HEK293 (cell line): ENCODE measurements around the gene PDK4.

ENCODE experiments used
- CTCF ChIA-PET: fragments of 350-600 bp; formaldehyde crosslinking; extraction: SDS; loops from one replicate; lab custom pipeline; 2021; ENCODE audit warnings: antibody characterized with exemption; lab: Yijun Ruan, JAX
- POLR2A ChIA-PET: fragments of 300-600 bp; formaldehyde crosslinking; extraction: SDS; loops from one replicate; lab custom pipeline; 2020; ENCODE audit warnings: antibody characterized with exemption, inconsistent platforms; lab: Yijun Ruan, JAX
- H3K27ac ChIP-seq: fragments of 200-500 bp; sonication (Bioruptor generic); 2 replicates; pipeline ENCODE4 v1.5.1; 2014; ENCODE audit warnings: low read depth, low read length, control low read depth, inconsistent platforms; ENCODE audit errors: extremely low read depth
- H3K36me3 ChIP-seq, 2 experiments: fragments of 200-500 bp in 1 of 2; sonication (Bioruptor generic) in 1 of 2; 1 replicate in 1 of 2; 2 replicates in 1 of 2; pipeline ENCODE4 v1.5.1; 2014 to 2017; ENCODE audit warnings: inconsistent platforms in 2 of 2, low read length in 2 of 2; ENCODE audit not compliant: control insufficient read depth in 2 of 2, insufficient read depth in 1 of 2
- H3K4me1 ChIP-seq: fragments of 200-500 bp; sonication (Bioruptor generic); 2 replicates; pipeline ENCODE4 v1.5.1; 2014; ENCODE audit warnings: mild to moderate bottlenecking, low read length, inconsistent platforms; ENCODE audit not compliant: control insufficient read depth, insufficient read depth
- H3K4me3 ChIP-seq: 2 replicates; pipeline ENCODE4 v1.5.1; 2011; ENCODE audit warnings: low read depth, mild to moderate bottlenecking, control low read depth, low read length, moderate library complexity
- H3K9me3 ChIP-seq: fragments of 200-500 bp; sonication (Bioruptor generic); 2 replicates; pipeline ENCODE4 v1.5.1; 2014; ENCODE audit warnings: low read depth, low read length, inconsistent platforms; ENCODE audit not compliant: control insufficient read depth, insufficient read depth
- MYNN ChIP-seq: fragments of 450-650 bp; formaldehyde crosslinking; IDR thresholded peaks from 2 replicates; pipeline ENCODE4 v1.5.1; 2016; ENCODE audit warnings: missing biosample characterization, missing genetic modification characterization, borderline replicate concordance
- OVOL3 ChIP-seq: fragments of 450-650 bp; formaldehyde crosslinking; IDR thresholded peaks from 2 replicates; pipeline ENCODE4 v1.5.1; 2016; ENCODE audit warnings: missing biosample characterization, missing genetic modification characterization
- PRDM10 ChIP-seq: fragments of 450-650 bp; formaldehyde crosslinking; IDR thresholded peaks from 2 replicates; pipeline ENCODE4 v1.5.1; 2016; ENCODE audit warnings: missing biosample characterization, missing genetic modification characterization
- REPIN1 ChIP-seq: fragments of 450-650 bp; formaldehyde crosslinking; IDR thresholded peaks from 2 replicates; pipeline ENCODE4 v1.5.1; 2017; ENCODE audit warnings: missing biosample characterization, missing genetic modification characterization, low read depth
- SCRT1 ChIP-seq: fragments of 450-650 bp; formaldehyde crosslinking; IDR thresholded peaks from 2 replicates; pipeline ENCODE4 v1.5.1; 2016; ENCODE audit warnings: missing biosample characterization, missing genetic modification characterization, borderline replicate concordance
- ZBTB11 ChIP-seq: fragments of 450-650 bp; formaldehyde crosslinking; conservative IDR thresholded peaks from 2 replicates; pipeline ENCODE4 v1.5.1; 2016; ENCODE audit warnings: low read depth, missing biosample characterization, missing genetic modification characterization
- ZBTB21 ChIP-seq: fragments of 450-650 bp; formaldehyde crosslinking; IDR thresholded peaks from 2 replicates; pipeline ENCODE4 v1.5.1; 2017; ENCODE audit warnings: missing biosample characterization, missing genetic modification characterization
- ZFP3 ChIP-seq: fragments of 450-650 bp; formaldehyde crosslinking; IDR thresholded peaks from 2 replicates; pipeline ENCODE4 v1.5.1; 2016; ENCODE audit warnings: low read depth, missing biosample characterization, missing genetic modification characterization
- ZNF133 ChIP-seq: fragments of 450-650 bp; formaldehyde crosslinking; IDR thresholded peaks from 2 replicates; pipeline ENCODE4 v1.5.1; 2016; ENCODE audit warnings: missing biosample characterization, missing genetic modification characterization
- ZNF19 ChIP-seq: fragments of 450-650 bp; formaldehyde crosslinking; IDR thresholded peaks from 2 replicates; pipeline ENCODE4; 2016; ENCODE audit warnings: missing biosample characterization, missing genetic modification characterization, low read depth
- ZNF202 ChIP-seq: fragments of 450-650 bp; formaldehyde crosslinking; IDR thresholded peaks from 2 replicates; pipeline ENCODE4 v1.5.1; 2016; ENCODE audit warnings: missing biosample characterization, missing genetic modification characterization, borderline replicate concordance
- ZNF223 ChIP-seq: fragments of 450-650 bp; formaldehyde crosslinking; IDR thresholded peaks from 2 replicates; pipeline ENCODE4 v1.5.1; 2016; ENCODE audit warnings: missing biosample characterization, missing genetic modification characterization
- ZNF416 ChIP-seq: fragments of 450-650 bp; formaldehyde crosslinking; IDR thresholded peaks from 2 replicates; pipeline ENCODE4 v1.5.1; 2016; ENCODE audit warnings: missing biosample characterization, missing genetic modification characterization
- ZNF473 ChIP-seq: fragments of 450-650 bp; formaldehyde crosslinking; IDR thresholded peaks from 2 replicates; pipeline ENCODE4 v1.5.1; 2017; ENCODE audit warnings: missing biosample characterization, missing genetic modification characterization
- ZNF48 ChIP-seq: fragments of 450-650 bp; formaldehyde crosslinking; IDR thresholded peaks from 2 replicates; pipeline ENCODE4 v1.5.1; 2016; ENCODE audit warnings: missing biosample characterization, missing genetic modification characterization
- ZNF488 ChIP-seq: fragments of 450-650 bp; formaldehyde crosslinking; IDR thresholded peaks from 2 replicates; pipeline ENCODE4 v1.5.1; 2016; ENCODE audit warnings: missing biosample characterization, missing genetic modification characterization
- ZNF518A ChIP-seq: fragments of 450-650 bp; formaldehyde crosslinking; conservative IDR thresholded peaks from 2 replicates; pipeline ENCODE4 v1.5.1; 2016; ENCODE audit warnings: low read depth, missing biosample characterization, missing genetic modification characterization
- ZNF549 ChIP-seq: fragments of 450-650 bp; IDR thresholded peaks from 2 replicates; pipeline ENCODE4 v1.5.1; 2018; ENCODE audit warnings: missing biosample characterization, missing genetic modification characterization, mild to moderate bottlenecking, inconsistent platforms, moderate library complexity
- ZNF624 ChIP-seq: fragments of 450-650 bp; formaldehyde crosslinking; IDR thresholded peaks from 2 replicates; pipeline ENCODE4 v1.5.1; 2017; ENCODE audit warnings: missing biosample characterization, missing genetic modification characterization
- ZNF677 ChIP-seq: fragments of 450-650 bp; IDR thresholded peaks from 2 replicates; pipeline ENCODE4 v1.5.0; 2018; ENCODE audit warnings: missing biosample characterization, mild to moderate bottlenecking, missing genetic modification characterization, moderate library complexity
- ZNF785 ChIP-seq: fragments of 450-650 bp; formaldehyde crosslinking; IDR thresholded peaks from 2 replicates; pipeline ENCODE4 v1.5.1; 2016; ENCODE audit warnings: missing biosample characterization, missing genetic modification characterization
- ZSCAN16 ChIP-seq: fragments of 450-650 bp; formaldehyde crosslinking; IDR thresholded peaks from 2 replicates; pipeline ENCODE4 v1.5.1; 2016; ENCODE audit warnings: missing biosample characterization, missing genetic modification characterization

PDK4 gene

GRCh38 chr7:95622859-95623258 lies 26.5 kb upstream of the PDK4 start:
- Histone ChIP-seq H3K27ac (no peak overlapping the region), H3K9me3 (no peaks in the 10 kb centered on the region), H3K4me3 (no peak overlapping the region), H3K36me3 (no peaks in the 10 kb centered on the region), H3K4me1 (no peaks in the 10 kb centered on the region)
- CTCF ChIA-PET = interaction anchor here (1.2 kb wide), 2 partner anchors 11 to 67 kb away, joined by 3 read pairs; no protein-coding TSS in a partner anchor
- POLR2A ChIA-PET = no interaction called here
- TF ChIP-seq PRDM10 (tag by site-specific recombination) (no peak), REPIN1 (tag by site-specific recombination) (no peak), MYNN (tag by site-specific recombination) (no peak), ZBTB11 (tag by site-specific recombination) (no peak), SCRT1 (no peak), ZNF488 (tag by site-specific recombination) (no peak), ZNF202 (tag by site-specific recombination) (no peak), ZNF677 (tag by site-specific recombination) (no peak), ZNF549 (no peak), ZSCAN16 (tag by site-specific recombination) (no peak), ZNF473 (tag by site-specific recombination) (no peak), ZNF19 (tag by site-specific recombination) (no peak), ZNF416 (tag by site-specific recombination) (no peak), OVOL3 (tag by site-specific recombination) (no peak), ZNF48 (tag by site-specific recombination) (no peak), ZNF624 (tag by site-specific recombination) (no peak), ZNF133 (tag by site-specific recombination) (no peak)

GRCh38 chr7:95622001-95622549 lies 25.8 kb upstream of the PDK4 start:
- no peak overlapping the region for H3K27ac ChIP-seq
- H3K9me3 ChIP-seq = no peaks in the 10 kb centered on the region
- no peaks in the 10 kb centered on the region for H3K4me1 ChIP-seq
- CTCF ChIA-PET = no interaction called here
- no peaks in the 10 kb centered on the region for H3K36me3 ChIP-seq
- POLR2A ChIA-PET = no interaction called here
- H3K4me3 ChIP-seq = no peak overlapping the region
- TF ChIP-seq OVOL3 (tag by site-specific recombination) (no peak), ZFP3 (tag by site-specific recombination) (no peak), ZBTB21 (tag by site-specific recombination) (no peak), ZNF518A (tag by site-specific recombination) (no peak), ZNF223 (tag by site-specific recombination) (no peak), ZNF785 (tag by site-specific recombination) (no peak)
